DND-41 (cell line): ENCODE results near the gene RAB8B.

ENCODE experiments used
- CTCF ChIP-seq: IDR thresholded peaks from 2 replicates; pipeline ENCODE4 v1.5.1; 2012; ENCODE audit warnings: borderline replicate concordance, low read length, moderate library complexity, mild to moderate bottlenecking; ENCODE audit not compliant: poor library complexity, severe bottlenecking; ENCODE audit errors: extremely low read depth
- EZH2 ChIP-seq: IDR thresholded peaks from 3 replicates; pipeline ENCODE4 v1.6.1; 2012; ENCODE audit warnings: borderline replicate concordance, low read depth, mild to moderate bottlenecking, moderate library complexity, low read length, inconsistent platforms; ENCODE audit not compliant: severe bottlenecking

GRCh38 chr15:63160638-63161037 is 28.8 kb upstream of the RAB8B start:
- TF ChIP-seq CTCF (no peak), EZH2 (no peak)
